Measurements from ENCODE around the gene NTN1. TPM values are rescaled to one million over a fixed set of nuclear protein-coding genes. Genes with fewer than 3 reads are reported as not detected.
"Not testable (repeated sequence)": the region's sequence is repeated elsewhere in the genome, so short reads cannot be mapped to it uniquely, and the experiment has no call there.

NTN1 gene
- total RNA-seq, 1 donor from 2014 or later, result 7.8 TPM

DNA sequence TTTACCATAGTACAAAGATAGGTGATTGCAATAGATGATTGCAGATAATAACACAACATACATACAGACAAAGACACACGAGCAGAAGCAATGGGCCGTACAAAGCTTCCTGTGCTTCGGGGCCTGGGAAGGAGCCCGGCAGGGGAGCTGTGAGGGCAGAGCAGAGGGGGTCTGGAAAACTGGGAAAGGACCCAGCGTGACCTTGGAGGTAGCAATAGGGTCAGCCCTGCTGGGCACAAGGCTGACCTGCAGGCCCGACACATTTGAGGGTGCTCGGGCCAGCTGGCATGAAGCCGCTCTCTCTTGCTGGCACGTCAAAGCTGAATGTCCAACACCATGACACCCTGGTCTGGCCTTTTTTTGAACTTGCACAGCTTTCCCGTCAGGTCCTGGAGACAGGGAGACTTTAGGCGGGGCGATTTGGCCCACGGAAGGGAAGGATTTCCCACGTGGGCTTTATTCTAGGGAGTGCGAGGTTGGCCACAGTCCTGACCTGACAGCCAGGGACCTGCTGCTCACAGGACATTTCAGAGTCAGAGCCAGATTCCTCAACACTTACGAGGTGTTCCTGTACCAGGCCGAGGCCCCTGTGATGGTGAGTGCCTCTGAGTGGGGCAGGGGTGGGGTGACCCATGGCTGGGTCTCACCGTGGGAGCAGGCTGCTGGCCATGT, 83.2 kb downstream of the NTN1 start:
- no peaks in the 10 kb centered on the region for H3K36me3 ChIP-seq
- H3K9me3 ChIP-seq, result no peaks in the 10 kb centered on the region
- H3K27me3 ChIP-seq (ENCODE audit: low read depth), result no peaks in the 10 kb centered on the region
- intact Hi-C loops (cut with DNase I), result no loop called here
- TF ChIP-seq, protein P1, sequence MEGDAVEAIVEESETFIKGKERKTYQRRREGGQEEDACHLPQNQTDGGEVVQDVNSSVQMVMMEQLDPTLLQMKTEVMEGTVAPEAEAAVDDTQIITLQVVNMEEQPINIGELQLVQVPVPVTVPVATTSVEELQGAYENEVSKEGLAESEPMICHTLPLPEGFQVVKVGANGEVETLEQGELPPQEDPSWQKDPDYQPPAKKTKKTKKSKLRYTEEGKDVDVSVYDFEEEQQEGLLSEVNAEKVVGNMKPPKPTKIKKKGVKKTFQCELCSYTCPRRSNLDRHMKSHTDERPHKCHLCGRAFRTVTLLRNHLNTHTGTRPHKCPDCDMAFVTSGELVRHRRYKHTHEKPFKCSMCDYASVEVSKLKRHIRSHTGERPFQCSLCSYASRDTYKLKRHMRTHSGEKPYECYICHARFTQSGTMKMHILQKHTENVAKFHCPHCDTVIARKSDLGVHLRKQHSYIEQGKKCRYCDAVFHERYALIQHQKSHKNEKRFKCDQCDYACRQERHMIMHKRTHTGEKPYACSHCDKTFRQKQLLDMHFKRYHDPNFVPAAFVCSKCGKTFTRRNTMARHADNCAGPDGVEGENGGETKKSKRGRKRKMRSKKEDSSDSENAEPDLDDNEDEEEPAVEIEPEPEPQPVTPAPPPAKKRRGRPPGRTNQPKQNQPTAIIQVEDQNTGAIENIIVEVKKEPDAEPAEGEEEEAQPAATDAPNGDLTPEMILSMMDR (IDR thresholded peaks at IDR 0.05), result no peak
- no peaks in the 10 kb centered on the region for H3K4me1 ChIP-seq
- no peak overlapping the region for H3K4me3 ChIP-seq
- DNase-seq (no peak), ATAC-seq (peak in 1 of 2 donors; percentile 41)
- no peak overlapping the region for H3K27ac ChIP-seq

DNA sequence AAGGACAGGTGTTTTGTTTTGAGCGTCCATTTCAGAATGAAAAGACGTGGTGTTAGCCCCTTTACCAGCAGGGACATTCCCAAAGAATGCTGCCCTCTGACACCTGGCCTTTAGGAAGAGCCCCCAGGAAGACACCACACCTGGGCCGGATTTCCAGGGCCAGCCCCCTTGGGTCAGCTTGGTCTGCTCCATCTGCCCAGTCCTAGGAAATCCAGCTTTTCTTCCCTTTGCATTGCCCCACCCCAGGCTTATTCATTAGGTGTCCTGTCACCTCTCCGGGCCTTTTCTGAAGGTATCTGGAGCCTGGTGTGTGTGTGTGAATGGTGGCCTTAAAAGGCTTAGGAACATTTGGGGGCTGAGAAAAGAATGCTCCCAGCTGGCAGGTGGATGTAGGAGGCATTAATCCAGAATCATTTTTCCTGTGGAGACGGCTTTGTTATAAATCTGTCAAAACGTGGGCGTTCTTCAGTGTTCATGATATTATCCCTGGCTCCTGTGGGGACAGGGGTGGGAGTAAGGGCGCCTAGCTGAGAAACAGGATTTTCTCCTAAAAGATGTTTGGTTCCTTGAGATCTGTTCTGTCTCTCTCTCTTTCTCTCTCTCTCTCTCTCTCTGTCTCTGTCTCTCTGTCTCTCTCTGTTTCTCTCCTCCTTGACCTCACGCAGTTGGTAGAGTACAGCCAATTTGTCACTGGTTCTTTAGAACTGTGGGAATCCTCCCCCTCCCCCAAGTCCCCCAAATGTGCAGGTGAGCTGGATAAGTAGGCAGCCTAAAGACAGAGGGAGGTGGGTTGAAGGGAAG, 84.0 kb downstream of the NTN1 start:
- TF ChIP-seq, protein P1 (IDR thresholded peaks at IDR 0.05), result no peak
- Histone ChIP-seq H3K9me3 (no peaks in the 10 kb centered on the region), H3K27me3 (ENCODE audit: low read depth) (no peaks in the 10 kb centered on the region), H3K4me3 (no peak overlapping the region), H3K36me3 (no peaks in the 10 kb centered on the region), H3K27ac (no peak overlapping the region), H3K4me1 (no peaks in the 10 kb centered on the region)
- ATAC-seq, result no peak
- no peak for DNase-seq
- intact Hi-C loops (cut with DNase I), result no loop called here

DNA sequence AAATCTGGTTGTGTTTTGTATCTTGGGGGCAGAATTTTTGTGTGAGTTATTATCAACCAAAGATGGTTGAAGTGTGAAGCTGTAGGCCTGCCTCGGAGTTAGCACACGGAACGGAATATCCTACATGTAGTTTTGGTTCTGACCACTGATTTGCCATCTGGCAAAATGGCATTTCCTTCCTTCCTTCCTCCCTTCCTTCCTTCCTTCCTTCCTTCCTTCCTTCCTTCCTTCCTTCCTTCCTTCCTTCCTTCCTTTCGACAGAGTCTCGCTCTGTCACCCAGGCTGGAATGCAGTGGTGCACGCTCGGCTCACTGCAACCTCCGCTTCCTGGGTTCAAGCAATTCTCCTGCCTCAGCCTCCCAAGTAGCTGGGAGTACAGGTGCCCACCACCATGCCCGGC, 85.0 kb downstream of the NTN1 start:
- not testable (repeated sequence) for H3K4me3 ChIP-seq

DNA sequence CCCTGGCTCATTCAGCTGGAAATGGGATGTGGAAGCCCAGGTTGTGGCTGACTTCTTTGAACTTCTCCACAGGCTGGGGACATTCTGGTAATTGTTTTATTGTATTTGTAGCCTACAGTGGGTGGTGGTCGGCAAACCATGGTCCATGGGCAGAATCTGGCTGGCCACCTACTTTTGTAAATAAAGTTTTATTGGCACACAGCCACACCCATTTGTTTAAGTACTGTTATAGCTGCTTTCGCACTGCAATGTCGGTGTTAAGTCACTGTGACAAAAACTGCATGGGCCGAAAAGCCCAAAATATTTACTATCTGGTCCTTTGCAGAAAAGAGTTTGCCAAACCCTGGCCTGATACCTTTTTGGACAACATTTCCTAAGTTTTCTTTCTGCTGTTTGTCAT, 86.2 kb downstream of the NTN1 start:
- DNase-seq, result no peak

More for the DNA sequence above, 85.0 kb downstream of the NTN1 start:
- H3K4me1 ChIP-seq; intact Hi-C loops (cut with DNase I); H3K27ac ChIP-seq; H3K36me3 ChIP-seq; ATAC-seq; H3K9me3 ChIP-seq; DNase-seq; H3K27me3 ChIP-seq (ENCODE audit: low read depth): not testable (repeated sequence)

DNA sequence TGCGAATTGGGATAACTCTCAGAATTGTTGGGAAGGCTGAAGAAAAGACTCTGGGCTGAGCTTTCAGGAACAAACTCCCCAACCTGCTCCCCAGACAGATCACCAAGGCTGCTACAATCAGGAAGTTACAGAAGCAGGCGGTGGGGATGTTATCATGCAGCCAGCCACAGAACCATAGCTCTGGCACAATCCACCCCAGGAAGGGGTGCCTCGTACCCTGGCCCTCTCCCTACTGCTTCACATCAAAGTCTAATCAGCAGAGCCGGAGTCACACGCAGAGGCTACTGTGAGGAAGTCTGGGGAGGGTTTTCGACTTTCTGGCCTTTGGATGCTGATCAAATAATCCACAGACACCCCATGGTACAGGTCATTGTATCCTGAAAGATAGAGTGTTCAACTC, 86.8 kb downstream of the NTN1 start:
- no peaks in the 10 kb centered on the region for H3K9me3 ChIP-seq
- no peak overlapping the region for H3K27ac ChIP-seq
- ATAC-seq (no peak), DNase-seq (no peak)
- H3K4me1 ChIP-seq, result no peaks in the 10 kb centered on the region
- no peaks in the 10 kb centered on the region for H3K27me3 ChIP-seq (ENCODE audit: low read depth)
- H3K36me3 ChIP-seq, result no peaks in the 10 kb centered on the region
- no peak overlapping the region for H3K4me3 ChIP-seq
- intact Hi-C loops (cut with DNase I), result no loop called here
- TF ChIP-seq, protein P1 (IDR thresholded peaks at IDR 0.05), result no peak

More for the DNA sequence above, 86.2 kb downstream of the NTN1 start:
- no peaks in the 10 kb centered on the region for H3K27me3 ChIP-seq (ENCODE audit: low read depth)
- intact Hi-C loops (cut with DNase I), result no loop called here
- H3K4me1 ChIP-seq, result no peaks in the 10 kb centered on the region
- H3K27ac ChIP-seq, result no peak overlapping the region
- no peaks in the 10 kb centered on the region for H3K9me3 ChIP-seq
- no peaks in the 10 kb centered on the region for H3K36me3 ChIP-seq
- no peak for ATAC-seq
- H3K4me3 ChIP-seq, result no peak overlapping the region
- TF ChIP-seq, protein P1 (IDR thresholded peaks at IDR 0.05), result no peak

DNA sequence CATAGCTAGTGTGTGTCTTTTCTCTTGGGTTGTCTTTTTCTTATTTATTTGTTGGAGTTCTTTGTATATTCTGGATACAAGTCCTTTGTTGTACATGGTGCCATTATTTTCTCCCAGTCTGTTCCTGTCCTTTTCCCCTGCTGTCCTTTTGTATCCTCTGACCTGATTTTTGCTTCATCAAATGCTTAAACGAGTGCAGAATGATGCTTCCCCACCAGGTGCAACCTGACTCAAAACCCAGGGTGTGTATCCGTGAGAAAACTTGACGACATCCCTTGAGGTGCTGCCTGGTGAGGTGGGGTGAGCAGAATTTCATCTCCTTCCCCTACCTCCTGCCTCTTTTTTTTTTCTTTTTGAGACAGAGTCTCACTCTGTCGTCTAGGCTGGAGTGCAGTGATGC, 88.6 kb downstream of the NTN1 start:
- Histone ChIP-seq H3K4me3 (no peak overlapping the region), H3K27me3 (ENCODE audit: low read depth) (peaks cover 6% of the 10 kb centered on the region), H3K27ac (no peak overlapping the region), H3K9me3 (no peaks in the 10 kb centered on the region), H3K4me1 (no peaks in the 10 kb centered on the region), H3K36me3 (no peaks in the 10 kb centered on the region)
- intact Hi-C loops (cut with DNase I), result no loop called here
- DNase-seq (no peak), ATAC-seq (no peak)
- TF ChIP-seq, protein P1 (IDR thresholded peaks at IDR 0.05), result no peak

All from lower lobe of right lung (tissue), 2 donors.